Sigmoid colon (tissue), 7 donors: ENCODE results near the gene RPS6KA2. TPM values are rescaled to one million over a fixed set of nuclear protein-coding genes. Genes with fewer than 3 reads are reported as not detected.
A peak's percentile ranks its signal among the peaks of the same experiment; 100 is the strongest.

Source experiments
- DNase-seq: peaks from one replicate; pipeline ENCODE4 v3.0.0-alpha.2; 2019
- H3K27ac ChIP-seq, 4 donors: fragments of 200-600 bp; sonication (generic); one replicate each; pipeline ENCODE4 v1.5.1; 2016 to 2019; ENCODE audit warnings: mild to moderate bottlenecking in 1 of 4
- H3K27me3 ChIP-seq, 3 donors: fragments of 200-600 bp; sonication (generic); one replicate each; pipeline ENCODE4 v1.5.1; 2019; ENCODE audit warnings: mild to moderate bottlenecking in 1 of 3
- H3K36me3 ChIP-seq, 4 donors: fragments of 200-600 bp; sonication (generic); one replicate each; pipeline ENCODE4 v1.5.1; 2016 to 2019
- H3K4me1 ChIP-seq, 4 donors: fragments of 200-600 bp; sonication (generic); one replicate each; pipeline ENCODE4 v1.5.1; 2017 to 2019
- H3K4me3 ChIP-seq, 4 donors: fragments of 200-600 bp; sonication (generic); one replicate each; pipeline ENCODE4 v1.5.1; 2017 to 2019; ENCODE audit warnings: mild to moderate bottlenecking in 2 of 4, moderate library complexity in 1 of 4
- H3K9me3 ChIP-seq, 4 donors: fragments of 200-600 bp in 3 of 4; sonication (generic) in 3 of 4; one replicate each; pipeline versions ENCODE4 v1.5.1 to v1.6.1; 2013 to 2019
- EP300 ChIP-seq, 4 donors: sonication (generic); formaldehyde crosslinking; IDR thresholded peaks; one replicate each; pipeline ENCODE4 v1.6.1; 2017; ENCODE audit warnings: antibody characterized with exemption in 4 of 4
- POLR2A ChIP-seq, 2 donors: fragments of 450-650 bp; IDR thresholded peaks; one replicate each; pipeline ENCODE4 v1.6.1; 2016; ENCODE audit warnings: antibody characterized with exemption in 2 of 2, mild to moderate bottlenecking in 2 of 2, moderate library complexity in 2 of 2
- POLR2AphosphoS5 ChIP-seq, 4 donors: sonication (generic); formaldehyde crosslinking; IDR thresholded peaks; one replicate each; pipeline ENCODE4 v1.6.1; 2017; ENCODE audit warnings: antibody characterized with exemption in 4 of 4
- WGBS, 2 donors: extraction: QIAGEN DNeasy Blood & Tissue Kit; methylation state at CpG; one replicate each; pipeline ENCODE4 v1.1.7; 2013; 5-methylcytosine and 5-hydroxymethylcytosine counted together
- intact Hi-C: fragments of 100-400 bp; cut with DNase I; formaldehyde crosslinking; loops from one replicate; pipeline ENCODE4 v1.15.1; 2023
- polyA plus RNA-seq, 3 donors: library from polyadenylated mRNA; stranded (reverse); fragments of 200-250 nt; gene quantifications; one replicate each; pipeline ENCODE4 v1.2.3, GENCODE V29; 2013
- total RNA-seq, 4 donors: library from RNA; depleted of rRNA; stranded (reverse); fragments of >200 nt; gene quantifications; one replicate each; pipeline ENCODE4 v1.1.0, GENCODE V29; 2016
- TF ChIP-seq, protein P1 (sequence below), 4 experiments: fragments of 450-650 bp in 3 of 4; fragments of 200-600 bp in 1 of 4; IDR thresholded peaks; one replicate each; pipeline ENCODE4 v1.5.1; 2016 to 2019; ENCODE audit warnings: antibody characterized with exemption in 4 of 4, mild to moderate bottlenecking in 3 of 4, moderate library complexity in 2 of 4
- donor health status: healthy with polysubstance abuse.
- donor health status: Bipolar disorder and iron deficiency.
- donor health status: healthy.

RPS6KA2 gene
- total and polyA plus RNA-seq, 7 donors, result 6.5 to 44.7 (median 27.8) TPM

DNA sequence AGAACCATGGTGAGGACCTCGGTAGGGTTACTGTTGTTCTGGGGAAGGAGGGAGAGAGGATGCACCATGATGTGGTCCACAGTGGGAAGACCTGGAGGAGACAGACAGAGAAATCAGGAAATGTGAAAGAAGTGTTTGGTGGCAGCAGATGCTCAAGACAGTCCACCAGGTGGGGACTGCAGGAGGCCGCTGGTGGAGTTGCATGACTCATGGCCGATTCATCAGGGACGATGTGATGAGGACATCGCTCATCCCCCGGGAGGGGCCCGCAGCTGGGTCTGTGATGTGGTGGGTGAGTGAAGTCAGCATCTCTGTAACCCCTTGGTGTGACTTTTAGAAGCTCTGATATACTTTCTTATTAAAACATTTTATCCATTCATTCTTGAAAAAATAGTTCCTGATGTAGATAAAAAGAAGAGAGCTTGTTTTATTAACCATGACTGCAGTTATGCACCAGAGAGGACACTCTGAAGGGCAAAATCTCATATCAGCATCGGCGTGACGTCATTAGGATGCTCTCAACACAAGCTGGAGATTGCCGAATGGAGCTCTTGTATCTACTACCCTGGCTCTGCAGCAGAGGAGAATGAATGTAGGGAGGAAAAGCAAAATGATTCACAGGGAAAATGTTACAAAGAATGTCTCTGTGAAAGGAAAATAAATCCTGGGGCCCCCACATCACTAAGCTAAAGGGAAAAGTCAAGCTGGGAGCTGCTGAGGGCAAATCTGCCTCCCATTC lies 111.8 kb downstream of the RPS6KA2 start:
- no peaks in the 10 kb centered on the region for H3K4me1 ChIP-seq
- TF ChIP-seq POLR2AphosphoS5 (IDR thresholded peaks at IDR 0.05), result no peak
- TF ChIP-seq EP300 (IDR thresholded peaks at IDR 0.05), result no peak
- no peak for TF ChIP-seq POLR2A (IDR thresholded peaks at IDR 0.05)
- TF ChIP-seq, protein P1, sequence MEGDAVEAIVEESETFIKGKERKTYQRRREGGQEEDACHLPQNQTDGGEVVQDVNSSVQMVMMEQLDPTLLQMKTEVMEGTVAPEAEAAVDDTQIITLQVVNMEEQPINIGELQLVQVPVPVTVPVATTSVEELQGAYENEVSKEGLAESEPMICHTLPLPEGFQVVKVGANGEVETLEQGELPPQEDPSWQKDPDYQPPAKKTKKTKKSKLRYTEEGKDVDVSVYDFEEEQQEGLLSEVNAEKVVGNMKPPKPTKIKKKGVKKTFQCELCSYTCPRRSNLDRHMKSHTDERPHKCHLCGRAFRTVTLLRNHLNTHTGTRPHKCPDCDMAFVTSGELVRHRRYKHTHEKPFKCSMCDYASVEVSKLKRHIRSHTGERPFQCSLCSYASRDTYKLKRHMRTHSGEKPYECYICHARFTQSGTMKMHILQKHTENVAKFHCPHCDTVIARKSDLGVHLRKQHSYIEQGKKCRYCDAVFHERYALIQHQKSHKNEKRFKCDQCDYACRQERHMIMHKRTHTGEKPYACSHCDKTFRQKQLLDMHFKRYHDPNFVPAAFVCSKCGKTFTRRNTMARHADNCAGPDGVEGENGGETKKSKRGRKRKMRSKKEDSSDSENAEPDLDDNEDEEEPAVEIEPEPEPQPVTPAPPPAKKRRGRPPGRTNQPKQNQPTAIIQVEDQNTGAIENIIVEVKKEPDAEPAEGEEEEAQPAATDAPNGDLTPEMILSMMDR (IDR thresholded peaks at IDR 0.05), result peak in 1 of 4 experiments; percentile 15
- no peak overlapping the region for H3K4me3 ChIP-seq
- H3K27ac ChIP-seq, result no peak overlapping the region
- H3K36me3 ChIP-seq, result peaks cover 0 to under 1% (median 0%) of the 10 kb centered on the region in 4 donors
- H3K9me3 ChIP-seq, result no peaks in the 10 kb centered on the region
- no peaks in the 10 kb centered on the region for H3K27me3 ChIP-seq
- intact Hi-C loops, result no loop called here
- WGBS, 2 donors, result 72 to 82% methylated on average over 11 of the region's 11 CpGs
- no peak for DNase-seq

DNA sequence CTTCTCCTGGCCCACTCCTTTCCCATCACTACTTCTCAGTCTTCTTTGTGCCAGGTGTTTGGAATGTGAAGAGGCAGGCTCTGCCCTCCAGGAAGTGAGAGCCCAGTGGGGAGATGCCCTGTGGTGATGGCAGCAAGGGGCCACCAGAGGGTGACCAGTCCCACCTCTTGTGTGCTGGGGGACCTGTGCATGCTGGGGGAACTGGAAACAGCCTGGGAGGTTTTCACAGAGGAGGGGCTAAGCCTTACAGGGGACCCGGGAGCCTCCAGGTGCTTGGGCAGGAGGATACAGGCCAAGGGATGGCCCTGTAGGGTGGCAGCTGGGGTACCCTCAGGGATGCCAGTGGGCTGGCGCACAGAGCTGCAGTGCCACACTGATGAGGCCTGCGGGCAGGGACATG lies 112.9 kb downstream of the RPS6KA2 start:
- TF ChIP-seq, protein P1 (IDR thresholded peaks at IDR 0.05), result no peak
- TF ChIP-seq POLR2AphosphoS5 (IDR thresholded peaks at IDR 0.05) (no peak), POLR2A (IDR thresholded peaks at IDR 0.05) (no peak), EP300 (IDR thresholded peaks at IDR 0.05) (no peak)

DNA sequence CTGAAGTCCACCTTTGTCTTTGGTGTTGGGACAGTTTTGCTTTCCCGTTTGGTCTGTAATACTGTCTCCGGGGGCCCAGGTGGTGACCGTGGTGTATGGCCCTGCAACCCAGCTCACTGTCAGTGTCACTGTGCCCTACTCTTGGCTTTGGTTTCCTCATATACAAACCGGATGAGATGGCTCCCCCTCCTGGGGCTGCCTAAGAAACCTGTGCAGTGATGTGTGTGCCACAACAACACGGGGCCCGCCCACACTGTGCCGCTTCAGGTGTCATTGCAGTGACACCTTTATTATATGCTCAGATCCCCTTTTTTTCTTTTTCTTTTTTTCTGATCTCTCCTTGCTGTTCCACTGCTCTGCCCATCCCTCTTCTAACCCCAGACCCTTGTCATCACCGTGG lies 114.5 kb downstream of the RPS6KA2 start:
- TF ChIP-seq POLR2AphosphoS5 (IDR thresholded peaks at IDR 0.05) (no peak), POLR2A (IDR thresholded peaks at IDR 0.05) (no peak), EP300 (IDR thresholded peaks at IDR 0.05) (no peak)
- TF ChIP-seq, protein P1 (IDR thresholded peaks at IDR 0.05), result no peak
- 73 to 78% methylated on average over 8 of the region's 8 CpGs for WGBS, 2 donors

More for the DNA sequence above, 112.9 kb downstream of the RPS6KA2 start:
- peaks cover 0 to 11% (median 0%) of the 10 kb centered on the region in 4 donors for H3K36me3 ChIP-seq
- H3K27me3 ChIP-seq, result no peaks in the 10 kb centered on the region
- 92 to 94% methylated on average over 3 of the region's 3 CpGs for WGBS, 2 donors
- no peak overlapping the region for H3K27ac ChIP-seq
- no peaks in the 10 kb centered on the region for H3K9me3 ChIP-seq
- no peaks in the 10 kb centered on the region for H3K4me1 ChIP-seq
- DNase-seq, result no peak
- H3K4me3 ChIP-seq, result no peak overlapping the region
- intact Hi-C loops, result no loop called here

DNA sequence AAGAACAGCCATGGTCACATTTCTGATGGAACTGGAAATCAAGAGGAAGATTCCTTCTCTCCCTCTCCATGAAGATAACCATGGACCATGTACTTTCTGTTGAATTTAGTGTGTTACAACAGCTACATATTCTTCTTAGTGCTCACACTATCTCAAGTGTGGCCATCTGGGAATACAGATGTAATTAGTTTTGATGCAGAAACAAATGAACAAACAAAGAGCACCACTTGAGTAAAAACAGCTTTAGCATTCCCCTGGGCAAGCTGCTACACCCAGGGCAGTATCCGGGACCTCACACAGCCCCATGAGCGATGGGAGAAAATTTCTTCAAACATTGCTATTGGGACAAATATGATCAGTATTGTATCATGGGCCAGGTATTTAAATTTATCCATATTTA lies 115.7 kb downstream of the RPS6KA2 start:
- intact Hi-C loops, result no loop called here
- peaks cover 0 to 17% (median under 1%) of the 10 kb centered on the region in 4 donors for H3K36me3 ChIP-seq
- TF ChIP-seq POLR2AphosphoS5 (IDR thresholded peaks at IDR 0.05) (no peak), EP300 (IDR thresholded peaks at IDR 0.05) (no peak), POLR2A (IDR thresholded peaks at IDR 0.05) (no peak)
- TF ChIP-seq, protein P1 (IDR thresholded peaks at IDR 0.05), result no peak
- no peaks in the 10 kb centered on the region for H3K4me1 ChIP-seq
- WGBS, 2 donors, result 92 to 95% methylated on average over 2 of the region's 2 CpGs
- no peak for DNase-seq
- H3K9me3 ChIP-seq, result no peaks in the 10 kb centered on the region
- H3K4me3 ChIP-seq, result no peak overlapping the region
- no peak overlapping the region for H3K27ac ChIP-seq
- no peaks in the 10 kb centered on the region for H3K27me3 ChIP-seq

More for the DNA sequence above, 114.5 kb downstream of the RPS6KA2 start:
- H3K4me3 ChIP-seq, result no peak overlapping the region
- peaks cover 0 to 17% (median 0%) of the 10 kb centered on the region in 4 donors for H3K36me3 ChIP-seq
- intact Hi-C loops, result no loop called here
- no peak overlapping the region for H3K27ac ChIP-seq
- no peak for DNase-seq
- no peaks in the 10 kb centered on the region for H3K27me3 ChIP-seq
- H3K4me1 ChIP-seq, result no peaks in the 10 kb centered on the region
- H3K9me3 ChIP-seq, result no peaks in the 10 kb centered on the region
